CD4-positive, alpha-beta T cell treated with Interleukin-1 beta for 1 hour (primary cell): Measurements from ENCODE around the gene PLEKHA1.

Experiments
- DNase-seq, 2 donors: peaks; one replicate each; pipeline ENCODE4 v3.0.0-alpha.2; 2020 to 2022

The PLEKHA1 gene

GRCh38 chr10:122347170-122347841 is 27.2 kb upstream of the PLEKHA1 start:
- DNase-seq = no peak

- no peak for DNase-seq
Observed at GRCh38 chr10:122348512-122348911, 26.0 kb upstream of the PLEKHA1 start.

GRCh38 chr10:122348935-122349361 is 25.6 kb upstream of the PLEKHA1 start:
- no peak for DNase-seq

DNA sequence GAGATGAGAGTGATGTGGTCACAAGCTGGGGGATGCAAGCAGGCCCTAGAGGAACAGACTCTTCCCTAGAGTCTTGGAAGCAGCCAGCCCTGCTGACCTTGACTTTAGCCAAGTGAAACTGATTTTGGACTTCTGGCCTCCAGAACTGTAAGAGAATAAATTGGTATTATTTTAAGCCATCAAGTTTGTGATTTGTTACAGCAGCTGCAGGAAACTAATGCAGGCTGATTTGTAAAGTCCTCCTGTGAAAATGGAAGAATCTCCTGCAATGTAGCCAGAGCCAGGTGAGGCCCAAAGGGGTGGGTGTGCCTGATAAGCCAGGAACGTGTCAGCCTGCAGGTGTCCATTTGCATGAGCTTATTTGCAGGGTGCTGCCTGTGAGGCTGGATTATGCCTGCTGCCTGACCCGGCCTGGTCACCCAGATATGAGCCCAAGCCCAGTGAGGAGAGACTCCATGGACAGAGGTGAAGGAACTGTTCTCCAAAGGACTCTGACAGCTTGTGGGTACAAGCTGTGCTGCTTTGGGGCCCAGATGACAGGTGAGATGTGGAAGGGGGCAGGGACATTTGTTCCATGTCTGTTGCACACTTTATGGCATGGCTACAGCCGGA is 24.6 kb upstream of the PLEKHA1 start:
- no peak for DNase-seq

- no peak for DNase-seq
Observed at GRCh38 chr10:122350893-122351292, 23.6 kb upstream of the PLEKHA1 start.

- no peak for DNase-seq
Observed at GRCh38 chr10:122352817-122353525, 21.5 kb upstream of the PLEKHA1 start.

DNA sequence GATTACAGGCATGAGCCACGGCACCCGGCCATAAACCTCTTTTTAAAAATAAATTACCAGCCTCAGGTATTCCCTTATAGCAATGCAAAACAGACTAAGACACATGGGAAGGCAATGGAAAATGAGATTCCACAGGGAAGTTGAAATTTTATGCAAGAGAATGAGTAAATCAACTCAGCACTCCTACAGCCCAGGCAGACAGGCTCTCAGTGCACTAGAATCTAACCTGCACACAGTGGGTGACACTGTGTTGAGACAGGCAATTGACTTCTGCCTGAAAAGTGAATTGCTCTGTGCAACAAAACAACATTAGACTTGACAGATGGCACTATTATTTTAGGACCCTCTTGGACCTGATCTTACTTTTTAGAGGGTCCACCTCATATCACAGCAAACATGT is 20.1 kb upstream of the PLEKHA1 start:
- DNase-seq = no peak

DNA sequence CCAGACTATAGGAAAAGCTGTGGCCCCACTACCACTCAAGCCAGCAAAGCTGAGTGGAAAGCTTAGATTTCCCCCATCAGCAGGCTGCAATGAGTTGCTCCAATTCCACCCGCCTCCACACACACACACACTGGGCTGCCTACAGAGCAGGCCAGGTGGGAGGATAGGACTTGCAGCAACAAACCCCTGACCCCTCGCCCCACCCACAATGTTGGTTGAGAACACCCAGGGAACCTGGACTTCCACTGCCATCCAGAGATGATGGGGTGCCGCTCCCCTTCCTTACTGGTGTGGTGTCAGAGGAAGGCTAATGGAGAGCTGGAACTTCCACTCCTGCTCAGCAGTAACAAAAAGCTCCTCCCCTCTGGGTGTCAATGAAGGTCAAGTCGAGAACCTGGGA is 16.8 kb upstream of the PLEKHA1 start:
- DNase-seq = no peak

DNA sequence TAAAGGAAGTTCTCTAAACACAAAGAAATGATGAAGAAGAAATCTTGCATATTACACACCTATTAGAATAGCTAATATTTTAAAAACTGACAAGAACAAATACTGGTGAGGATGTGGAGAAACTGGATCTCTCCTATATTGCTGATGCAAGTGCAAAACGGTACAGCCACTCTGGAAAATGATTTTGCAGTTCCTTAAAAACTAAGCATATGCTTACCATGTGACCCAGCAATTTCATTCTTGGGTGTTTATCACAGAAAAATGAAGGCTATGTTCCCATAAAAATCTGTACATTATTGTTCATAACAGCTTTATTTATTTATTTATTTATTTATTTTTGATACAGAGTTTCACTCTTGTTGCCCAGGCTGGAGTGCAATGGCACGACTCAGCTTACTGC is 14.9 kb upstream of the PLEKHA1 start:
- no peak for DNase-seq

GRCh38 chr10:122361046-122361445 is 13.5 kb upstream of the PLEKHA1 start:
- DNase-seq = no peak

DNA sequence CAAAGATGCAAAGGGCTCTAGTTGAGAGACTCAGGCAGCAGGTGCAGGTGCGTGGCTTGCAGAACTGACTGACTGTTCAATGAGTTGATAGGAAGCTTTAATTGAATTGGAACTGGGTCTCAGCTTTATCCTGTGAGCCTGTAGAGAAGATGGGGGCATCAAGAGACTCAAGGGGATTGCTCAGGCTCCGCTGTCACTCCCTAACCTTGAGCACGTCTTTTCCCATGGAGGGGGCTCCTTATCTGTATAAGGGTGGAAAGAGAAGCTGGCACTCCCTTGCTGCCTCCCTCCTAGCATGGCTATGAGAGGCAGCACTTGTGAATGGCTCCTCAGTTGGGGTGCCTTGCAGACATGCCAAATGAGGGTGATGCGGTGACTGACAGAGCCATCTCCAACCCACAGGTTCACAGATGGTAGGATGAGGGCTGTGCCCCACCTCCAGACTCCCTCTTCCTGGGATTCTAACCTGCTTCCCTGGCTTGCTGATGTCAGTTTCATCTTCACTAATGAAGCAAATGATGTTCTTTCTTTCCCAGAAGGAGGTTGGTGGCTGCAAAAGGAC is 12.4 kb upstream of the PLEKHA1 start:
- no peak for DNase-seq

GRCh38 chr10:122362621-122363020 is 11.9 kb upstream of the PLEKHA1 start:
- DNase-seq = no peak

GRCh38 chr10:122363311-122363710 is 11.2 kb upstream of the PLEKHA1 start:
- DNase-seq = no peak

DNA sequence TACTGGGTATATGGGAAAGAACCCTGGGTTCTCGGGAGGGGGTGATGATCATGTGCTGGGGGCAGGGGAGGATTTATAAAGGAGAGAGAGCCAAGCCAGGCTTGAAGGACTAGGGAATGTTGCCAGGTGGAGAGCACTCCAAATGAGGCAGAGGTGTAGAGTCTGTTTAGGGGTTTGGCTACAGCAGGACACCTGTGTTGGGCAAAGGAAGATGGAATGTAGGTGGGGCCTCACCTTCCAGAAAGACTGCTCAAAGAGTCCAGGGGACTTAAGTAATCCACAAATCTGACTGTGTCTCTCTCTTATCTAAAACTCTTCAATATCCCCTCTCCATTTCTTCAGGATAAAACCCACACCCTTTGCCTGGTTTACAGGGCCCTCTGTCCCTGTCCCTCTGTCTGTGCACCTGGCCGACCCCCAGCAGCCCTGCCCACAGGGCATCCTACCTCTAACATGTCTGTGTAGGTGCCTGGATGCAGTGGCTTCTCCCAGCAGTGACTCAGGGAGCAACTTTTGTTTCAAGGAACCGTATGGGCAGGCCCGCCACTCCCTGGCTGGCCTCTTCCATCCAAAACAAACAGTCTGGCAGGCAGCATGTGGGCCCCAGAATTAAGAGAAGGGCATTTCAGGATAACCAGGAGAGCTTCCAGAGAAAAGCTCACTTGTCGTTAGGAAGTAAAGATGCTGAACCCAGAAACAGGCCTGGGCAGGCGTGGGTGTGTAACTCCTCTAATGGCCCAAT is 10.6 kb upstream of the PLEKHA1 start:
- DNase-seq = no peak

GRCh38 chr10:122368502-122369254 is 5.8 kb upstream of the PLEKHA1 start:
- no peak for DNase-seq

DNA sequence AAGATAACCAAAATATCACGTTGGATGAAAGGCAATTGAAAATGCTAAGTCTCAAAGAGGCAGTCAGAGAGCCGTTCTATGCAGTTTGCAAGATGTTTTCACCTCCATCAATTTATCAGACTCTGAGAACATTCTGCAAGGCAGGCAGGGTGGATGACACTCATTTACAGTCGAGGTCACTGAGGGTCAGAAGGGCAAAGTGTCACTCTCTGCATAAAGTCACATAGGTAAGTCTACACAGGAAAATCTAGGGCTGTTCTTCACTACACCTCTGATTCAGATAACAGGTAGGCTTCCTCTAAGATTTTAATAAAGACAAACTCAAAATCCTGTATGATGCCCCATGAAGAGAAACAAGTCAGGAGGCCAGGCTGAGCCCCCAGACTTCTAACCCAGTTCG is 1.4 kb upstream of the PLEKHA1 start:
- no peak for DNase-seq

GRCh38 chr10:122373721-122374120 is 787 bp upstream of the PLEKHA1 start:
- peak in 1 of 2 donors; percentile 8 for DNase-seq

- DNase-seq = peak; percentile 83 to 84
Observed at GRCh38 chr10:122374859-122375678, 561 bp downstream of the PLEKHA1 start.

GRCh38 chr10:122375679-122376160 is 1.2 kb downstream of the PLEKHA1 start:
- DNase-seq = no peak

DNA sequence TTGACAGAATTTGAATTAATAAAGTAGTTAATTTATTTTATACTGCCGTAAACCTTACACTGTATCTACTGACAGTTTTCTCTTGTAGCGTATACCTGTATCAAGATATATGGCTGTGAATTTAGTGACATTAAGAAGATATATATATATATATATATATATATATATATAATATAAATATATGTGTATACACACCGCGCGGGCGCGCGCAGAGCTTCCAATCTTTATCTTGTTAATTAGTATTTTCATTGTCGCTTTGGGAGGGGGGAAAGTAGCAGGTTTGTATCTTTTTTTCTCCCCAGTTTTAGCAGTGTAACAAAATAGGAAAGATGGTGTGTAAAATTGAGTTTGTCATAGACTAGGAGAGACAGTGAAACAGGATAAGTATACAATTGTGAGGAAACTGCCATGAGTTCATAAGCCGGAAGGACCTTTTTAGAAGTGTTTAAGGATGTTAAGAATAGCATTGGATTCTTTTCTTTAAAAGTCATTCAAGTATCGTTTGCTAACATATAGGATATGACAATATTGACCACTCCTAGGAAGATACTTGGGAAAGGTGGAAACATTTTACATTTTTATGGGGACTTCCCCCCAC is 2.0 kb downstream of the PLEKHA1 start:
- DNase-seq = no peak

DNA sequence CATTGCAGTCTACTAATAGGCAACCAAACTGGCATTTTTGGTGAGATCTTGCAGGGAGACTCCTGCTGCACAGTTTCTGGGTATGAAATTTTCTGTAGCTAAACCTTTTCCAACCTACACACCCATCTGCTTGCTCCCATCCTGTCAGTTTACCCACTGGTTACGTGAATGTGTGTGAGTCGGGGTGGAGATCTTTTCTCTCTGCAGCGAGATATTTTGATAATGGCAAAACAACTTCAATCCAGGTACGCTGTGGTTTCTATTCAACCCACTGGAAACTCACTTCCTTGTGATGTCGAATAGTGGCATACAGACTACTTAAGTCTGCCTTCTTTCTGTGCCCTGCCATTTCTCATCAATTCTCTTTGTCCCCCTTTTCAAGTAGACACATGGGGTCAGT is 4.5 kb downstream of the PLEKHA1 start:
- no peak for DNase-seq
